Stimulated activated CD4-positive, alpha-beta T cell treated with anti-CD3 and anti-CD28 coated beads, Interleukin-1b, Interleukin-23, amount 100 ng/mL, for 1 hour (primary cell): ENCODE data around the gene VASH1.

ENCODE experiments used
- DNase-seq, 2 donors: peaks; one replicate each; pipeline ENCODE4 v3.0.0-alpha.2; 2020; ENCODE audit warnings: low read depth in 2 of 2

The VASH1 gene

GRCh38 chr14:76784881-76785280 is 23.6 kb downstream of the VASH1 start:
- peak in 1 of 2 donors; percentile 29 for DNase-seq

- DNase-seq, result no peak
Measured at GRCh38 chr14:76786601-76787000, 25.3 kb downstream of the VASH1 start.

GRCh38 chr14:76792422-76792821 is 31.2 kb downstream of the VASH1 start:
- no peak for DNase-seq

GRCh38 chr14:76793324-76793723 is 32.1 kb downstream of the VASH1 start:
- DNase-seq, result no peak

- no peak for DNase-seq
Measured at GRCh38 chr14:76793956-76794355, 32.7 kb downstream of the VASH1 start.

- no peak for DNase-seq
Measured at GRCh38 chr14:76806446-76806845, 45.2 kb downstream of the VASH1 start.

- DNase-seq, result no peak
Measured at GRCh38 chr14:76808011-76808410, 46.7 kb downstream of the VASH1 start.

- no peak for DNase-seq
Measured at GRCh38 chr14:76808990-76809389, 47.7 kb downstream of the VASH1 start.

- no peak for DNase-seq
Measured at GRCh38 chr14:76810525-76810924, 49.3 kb downstream of the VASH1 start.

- no peak for DNase-seq
Measured at GRCh38 chr14:76810953-76811400, 49.7 kb downstream of the VASH1 start.

- DNase-seq, result no peak
Measured at GRCh38 chr14:76811561-76811960, 50.3 kb downstream of the VASH1 start.

GRCh38 chr14:76812093-76812421 is 50.8 kb downstream of the VASH1 start:
- no peak for DNase-seq

GRCh38 chr14:76812422-76813383 is 51.4 kb downstream of the VASH1 start, which contains the start of gene ANGEL1:
ANGEL1 (minus strand) TSS chr14:76812882; CDS start chr14:76812827, 55 bp downstream.
- peak; percentile 94 for DNase-seq

- no peak for DNase-seq
Measured at GRCh38 chr14:76814726-76815645, 53.7 kb downstream of the VASH1 start.

GRCh38 chr14:76820700-76821099 is 59.4 kb downstream of the VASH1 start:
- no peak for DNase-seq

- DNase-seq, result no peak
Measured at GRCh38 chr14:76826122-76826521, 64.9 kb downstream of the VASH1 start, which contains the start of gene LRRC74A. LRRC74A (plus strand) TSS chr14:76826408; CDS start chr14:76826698, 290 bp downstream.

- DNase-seq, result no peak
Measured at GRCh38 chr14:76827696-76828296, 66.5 kb downstream of the VASH1 start.

GRCh38 chr14:76828339-76829012 is 67.2 kb downstream of the VASH1 start:
- no peak for DNase-seq

GRCh38 chr14:76829013-76829365 is 67.7 kb downstream of the VASH1 start:
- DNase-seq, result no peak

- no peak for DNase-seq
Measured at GRCh38 chr14:76829650-76830421, 68.6 kb downstream of the VASH1 start.

GRCh38 chr14:76830556-76830955 is 69.3 kb downstream of the VASH1 start:
- no peak for DNase-seq
